ENCODE results near the gene DST. TPM values are rescaled to one million over a fixed set of nuclear protein-coding genes. Genes with fewer than 3 reads are reported as not detected.

Gene DST
- total and polyA plus RNA-seq, 2 of the 8 experiments (the other 6 are each of a cell fraction or from before 2014, with no cell fraction given) = 49.4 to 116 TPM

DNA sequence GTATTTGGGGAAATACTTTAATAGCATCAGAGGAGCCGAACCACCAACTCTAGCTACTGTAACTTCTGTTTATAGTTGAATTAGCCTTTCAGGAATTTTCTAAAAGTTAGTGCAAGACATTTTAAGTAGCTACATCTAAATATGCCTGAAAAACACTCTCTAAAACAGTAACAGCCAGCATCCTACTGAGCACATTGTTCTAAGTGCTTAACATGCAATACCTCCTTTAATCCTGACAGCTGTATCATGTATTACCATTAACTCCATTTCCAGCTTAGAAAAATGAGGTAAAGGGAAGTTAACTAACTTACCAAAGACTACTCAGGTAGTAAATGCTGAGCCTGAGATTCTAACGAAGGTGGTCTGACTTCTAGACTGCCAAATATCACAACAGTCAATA lies 120.7 kb downstream of the DST start:
- 57% methylated on average over 2 of the region's 2 CpGs; no CpG with 5 or more reads in 1 of the 2 experiments for WGBS, 2 experiments (ENCODE audit: extremely low coverage in 1 of 2, insufficient coverage in 1 of 2, insufficient read length in 1 of 2, insufficient replicate concordance in 2 of 2, low coverage in 1 of 2, low lambda C conversion rate in 2 of 2, missing lambda C conversion rate in 1 of 2)
- Histone ChIP-seq H3K36me3 (ENCODE audit: control insufficient read depth in 2 of 4, insufficient read depth in 4 of 4, low read length in 3 of 4) (peaks cover 0 to 7% (median 3%) of the 10 kb centered on the region in 4 experiments; a peak in 3 of 8 replicates), H3K4me1 (replicated peaks in 1 of 4; ENCODE audit: control insufficient read depth in 3 of 4, insufficient read depth in 4 of 4, low read length in 3 of 4) (peaks cover 4 to 26% (median 10%) of the 10 kb centered on the region in 4 experiments; a peak in 5 of 7 replicates), H3K14ac (ENCODE audit: insufficient read length) (no peak overlapping the region), H2BK12ac (ENCODE audit: low read depth, low read length) (no peak overlapping the region), H2BK20ac (ENCODE audit: low read length) (no peak overlapping the region), H3K79me1 (ENCODE audit: low read depth, low read length) (peaks cover 2% of the 10 kb centered on the region; the same call in 1 of the 2 replicates), H3K9me3 (ENCODE audit: insufficient read depth in 2 of 2, low read depth in 1 of 2, low read length in 1 of 2) (no peaks in the 10 kb centered on the region), H3K18ac (ENCODE audit: extremely low read depth, low read length) (peak overlapping the region; percentile 5; the same call in 1 of the 2 replicates), H3K23me2 (ENCODE audit: low read depth, low read length) (no peaks in the 10 kb centered on the region), H3K79me2 (ENCODE audit: control insufficient read depth in 1 of 2, insufficient read depth in 2 of 2, low read length in 2 of 2) (no peaks in the 10 kb centered on the region), H2AFZ (ENCODE audit: low read length) (no peak overlapping the region), H3K56ac (replicated peaks; ENCODE audit: insufficient read length, low read depth, low read length) (no peak overlapping the region), H4K20me1 (replicated peaks in 1 of 2; ENCODE audit: control insufficient read depth in 1 of 2, insufficient read depth in 2 of 2, low read length in 2 of 2) (no peaks in the 10 kb centered on the region), H3K9ac (replicated peaks in 1 of 4; ENCODE audit: extremely low read depth in 1 of 4, low read depth in 3 of 4, low read length in 3 of 4) (no peak overlapping the region), H4K8ac (ENCODE audit: extremely low read depth, insufficient read depth, low read length) (no peak overlapping the region), H3K23ac (ENCODE audit: insufficient read length) (no peak overlapping the region), H3K27ac (ENCODE audit: low read depth, low read length) (no peak overlapping the region), H2AK5ac (ENCODE audit: low read depth, low read length) (no peak overlapping the region), H2BK15ac (ENCODE audit: low read length) (no peak overlapping the region), H2BK5ac (ENCODE audit: low read depth, low read length) (peak overlapping the region; percentile 36; the same call in 1 of the 2 replicates), H4K5ac (ENCODE audit: insufficient read length, low read depth, low read length) (no peak overlapping the region), H3K4me3 (ENCODE audit: extremely low read depth in 1 of 4, insufficient read depth in 2 of 4, low read depth in 3 of 4, low read length in 4 of 4) (no peak overlapping the region; a peak in 1 of 8 replicates), H3K27me3 (replicated peaks in 1 of 4; ENCODE audit: control insufficient read depth in 3 of 4, extremely low read depth in 1 of 4, insufficient read depth in 3 of 4, low read length in 3 of 4) (no peaks in the 10 kb centered on the region), H3K4me2 (ENCODE audit: insufficient read depth in 1 of 2, low read depth in 2 of 2, low read length in 2 of 2) (peak overlapping the region in 1 of 2 experiments; percentile 44; a peak in 3 of 4 replicates), H3K4ac (replicated peaks; ENCODE audit: insufficient read length, low read depth, low read length) (no peak overlapping the region), H4K91ac (replicated peaks; ENCODE audit: insufficient read length, low read length) (no peak overlapping the region), H2BK120ac (replicated peaks; ENCODE audit: low read depth, low read length) (no peak overlapping the region)
- no peak for FAIRE-seq
- TF ChIP-seq RNF2 (IDR thresholded peaks at IDR 0.05; ENCODE audit: borderline replicate concordance, low read depth, low read length, missing control alignments, poor library complexity, severe bottlenecking) (no peak), ZNF274 (IDR thresholded peaks at IDR 0.05; ENCODE audit: borderline replicate concordance, extremely low read depth, low read length) (no peak), EP300 (IDR thresholded peaks at IDR 0.05; ENCODE audit: borderline replicate concordance in 1 of 2, low read depth in 2 of 2, low read length in 2 of 2) (no peak), YY1 (IDR thresholded peaks at IDR 0.05; ENCODE audit: low read depth, low read length) (no peak), EGR1 (IDR thresholded peaks at IDR 0.05; ENCODE audit: borderline replicate concordance, low read depth, low read length) (no peak), POLR2AphosphoS5 (IDR thresholded peaks at IDR 0.05; ENCODE audit: low read depth, low read length) (no peak), HDAC6 (IDR thresholded peaks at IDR 0.05; ENCODE audit: low read depth, low read length) (no peak), ASH2L (IDR thresholded peaks at IDR 0.05; ENCODE audit: low read length) (no peak)
- CTCF ChIA-PET (ENCODE audit: partially characterized antibody) = interaction anchor here (0.6 to 2.6 kb wide), 4 partner anchors 13 to 49 kb away, joined by 3 to 6 read pairs (median 5); no protein-coding TSS in a partner anchor
- no peak for DNase-seq (ENCODE audit: low read depth in 1 of 2, low spot score in 2 of 2)
- POLR2A ChIA-PET (ENCODE audit: partially characterized antibody) = no interaction called here
